ENCODE results near the gene PYURF.

The PYURF gene

DNA sequence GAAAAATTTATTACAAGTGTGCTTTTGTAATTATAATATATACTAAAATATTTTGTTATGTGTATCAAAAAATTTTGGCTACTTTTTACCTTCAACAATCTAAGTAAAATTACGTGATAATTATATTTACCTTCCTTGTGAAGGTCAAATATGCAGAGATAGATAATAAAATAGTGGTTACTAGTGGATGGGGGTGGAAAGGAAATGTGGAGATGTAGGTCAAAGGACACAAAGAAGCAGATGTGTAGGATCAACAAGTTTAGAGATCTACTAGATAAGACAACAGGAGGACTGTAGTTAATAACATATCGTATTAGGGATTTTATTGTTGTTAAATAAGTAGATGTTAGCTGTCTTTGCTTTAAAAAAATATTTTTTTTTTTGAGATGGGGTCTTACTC, 45.3 kb downstream of the PYURF start:
- Histone ChIP-seq H3K4me1 (ENCODE audit: control insufficient read depth, insufficient read depth, low read depth, low read length) (no peaks in the 10 kb centered on the region), H3K18ac (ENCODE audit: low read depth in 1 of 2, low read length in 2 of 2) (no peak overlapping the region), H3K9me3 (ENCODE audit: control insufficient read depth, low read length) (no peaks in the 10 kb centered on the region), H3K23ac (ENCODE audit: low read length in 2 of 2) (no peak overlapping the region), H2BK12ac (ENCODE audit: low read length in 2 of 2) (no peak overlapping the region), H3K9ac (ENCODE audit: low read length) (no peak overlapping the region), H4K91ac (ENCODE audit: low read length) (no peak overlapping the region), H3K4me3 (ENCODE audit: insufficient read depth in 1 of 2, low read depth in 1 of 2, low read length in 2 of 2) (no peak overlapping the region), H3K36me3 (ENCODE audit: control insufficient read depth in 1 of 2, insufficient read depth in 2 of 2, low read depth in 1 of 2, low read length in 2 of 2) (no peaks in the 10 kb centered on the region), H2BK15ac (ENCODE audit: low read depth, poor library complexity, severe bottlenecking) (no peak overlapping the region), H2AK5ac (ENCODE audit: low read length, severe bottlenecking) (no peak overlapping the region), H3K4ac (ENCODE audit: low read depth in 1 of 2, low read length in 2 of 2) (no peak overlapping the region), H3K27me3 (ENCODE audit: control insufficient read depth in 1 of 2, insufficient read depth in 1 of 2, low read length in 2 of 2) (no peaks in the 10 kb centered on the region), H3K27ac (ENCODE audit: low read length, poor library complexity, severe bottlenecking) (no peak overlapping the region), H3K14ac (ENCODE audit: low read length in 2 of 2) (no peak overlapping the region), H2BK120ac (ENCODE audit: low read depth, low read length) (no peak overlapping the region), H2AFZ (ENCODE audit: low read depth, low read length) (no peak overlapping the region), H2BK5ac (ENCODE audit: low read depth, low read length, poor library complexity, severe bottlenecking) (no peak overlapping the region), H3K79me1 (replicated peaks; ENCODE audit: low read length, poor library complexity, severe bottlenecking) (no peaks in the 10 kb centered on the region), H3K4me2 (ENCODE audit: low read length, poor library complexity, severe bottlenecking) (no peak overlapping the region), H4K8ac (ENCODE audit: low read length) (no peak overlapping the region)
- WGBS = 100% methylated on average over 2 of the region's 2 CpGs
- no peak for DNase-seq

DNA sequence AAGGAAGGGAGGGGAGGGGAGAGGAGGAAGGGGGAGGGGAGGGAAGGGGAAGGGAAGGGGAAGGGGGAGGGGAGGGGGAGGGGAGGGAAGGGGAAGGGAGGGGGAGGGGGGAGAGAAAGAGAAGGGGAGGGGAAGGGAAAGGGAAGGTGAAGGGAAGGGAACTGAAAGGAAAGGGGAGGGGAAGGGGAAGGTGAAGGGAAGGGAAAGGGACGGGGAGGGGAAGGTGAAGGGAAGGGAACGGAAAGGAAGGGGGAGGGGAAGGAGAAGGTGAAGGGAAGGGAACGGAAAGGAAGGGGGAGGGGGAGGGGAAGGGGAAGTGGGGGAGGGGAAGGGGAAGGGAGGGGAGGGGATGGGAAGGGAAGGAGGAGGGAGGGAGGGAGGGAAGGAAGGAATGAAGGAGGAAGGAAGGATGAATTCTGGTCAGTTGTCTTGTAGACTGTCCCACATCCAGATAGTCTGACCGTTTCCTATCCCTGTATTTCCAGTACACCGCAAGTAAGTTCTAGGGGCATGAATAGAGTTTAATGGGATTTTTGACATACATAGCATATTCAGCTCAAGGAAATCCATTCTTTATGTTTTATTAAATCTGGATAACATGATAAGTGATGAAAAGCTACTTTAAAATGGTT, 46.2 kb downstream of the PYURF start:
- H4K8ac ChIP-seq (ENCODE audit: low read length) = no peak overlapping the region
- no peak for DNase-seq
- H2BK120ac ChIP-seq (ENCODE audit: low read depth, low read length) = no peak overlapping the region
- no peak overlapping the region for H3K14ac ChIP-seq (ENCODE audit: low read length in 2 of 2)
- H2BK15ac ChIP-seq (ENCODE audit: low read depth, poor library complexity, severe bottlenecking) = no peak overlapping the region
- no peak overlapping the region for H2AFZ ChIP-seq (ENCODE audit: low read depth, low read length)
- no peaks in the 10 kb centered on the region for H3K9me3 ChIP-seq (ENCODE audit: control insufficient read depth, low read length)
- H3K23ac ChIP-seq (ENCODE audit: low read length in 2 of 2) = no peak overlapping the region
- H3K9ac ChIP-seq (ENCODE audit: low read length) = no peak overlapping the region
- no peaks in the 10 kb centered on the region for H3K27me3 ChIP-seq (ENCODE audit: control insufficient read depth in 1 of 2, insufficient read depth in 1 of 2, low read length in 2 of 2)
- no peak overlapping the region for H2BK5ac ChIP-seq (ENCODE audit: low read depth, low read length, poor library complexity, severe bottlenecking)
- H3K4me2 ChIP-seq (ENCODE audit: low read length, poor library complexity, severe bottlenecking) = no peak overlapping the region
- H2AK5ac ChIP-seq (ENCODE audit: low read length, severe bottlenecking) = no peak overlapping the region
- H3K4ac ChIP-seq (ENCODE audit: low read depth in 1 of 2, low read length in 2 of 2) = no peak overlapping the region
- no peak overlapping the region for H4K91ac ChIP-seq (ENCODE audit: low read length)
- H3K4me3 ChIP-seq (ENCODE audit: insufficient read depth in 1 of 2, low read depth in 1 of 2, low read length in 2 of 2) = no peak overlapping the region
- H3K27ac ChIP-seq (ENCODE audit: low read length, poor library complexity, severe bottlenecking) = no peak overlapping the region
- no peaks in the 10 kb centered on the region for H3K36me3 ChIP-seq (ENCODE audit: control insufficient read depth in 1 of 2, insufficient read depth in 2 of 2, low read depth in 1 of 2, low read length in 2 of 2)
- H3K18ac ChIP-seq (ENCODE audit: low read depth in 1 of 2, low read length in 2 of 2) = no peak overlapping the region
- 100% methylated on average over 2 of the region's 5 CpGs for WGBS
- H2BK12ac ChIP-seq (ENCODE audit: low read length in 2 of 2) = no peak overlapping the region
- H3K79me1 ChIP-seq (replicated peaks; ENCODE audit: low read length, poor library complexity, severe bottlenecking) = no peaks in the 10 kb centered on the region
- H3K4me1 ChIP-seq (ENCODE audit: control insufficient read depth, insufficient read depth, low read depth, low read length) = no peaks in the 10 kb centered on the region

All from mesenchymal stem cell (in vitro differentiated cells and primary cell).